NB4 (cell line): ENCODE results near the gene MBL2.

Experiments
- DNase-seq: peaks from one replicate; pipeline ENCODE4 v3.0.0; 2010; ENCODE audit warnings: low read depth
- H3K4me3 ChIP-seq: one replicate; pipeline ENCODE4 v1.5.1; 2011; ENCODE audit warnings: mild to moderate bottlenecking, low read depth, low read length, moderate library complexity
- CTCF ChIP-seq: IDR thresholded peaks from one replicate; pipeline ENCODE4 v1.5.1; 2012; ENCODE audit warnings: low read depth, low read length
- MAX ChIP-seq: IDR thresholded peaks from 2 replicates; pipeline ENCODE4 v1.6.1; 2011; ENCODE audit warnings: low read depth, low read length
- MYC ChIP-seq: IDR thresholded peaks from 2 replicates; pipeline ENCODE4 v1.6.1; 2011; ENCODE audit warnings: low read depth, low read length
- POLR2A ChIP-seq: IDR thresholded peaks from 2 replicates; pipeline ENCODE4 v1.6.1; 2011; ENCODE audit warnings: mild to moderate bottlenecking; ENCODE audit not compliant: insufficient read length; ENCODE audit errors: extremely low read depth

MBL2 gene

GRCh38 chr10:52783726-52784125, 11.1 kb upstream of the MBL2 start:
- no peak overlapping the region for H3K4me3 ChIP-seq
- DNase-seq, result no peak
- TF ChIP-seq POLR2A (no peak), MAX (no peak), MYC (no peak), CTCF (no peak)

- no peak for DNase-seq
- H3K4me3 ChIP-seq, result no peak overlapping the region
- TF ChIP-seq MYC (no peak), CTCF (no peak), POLR2A (no peak), MAX (no peak)
Observed at GRCh38 chr10:52782554-52782953, 10.0 kb upstream of the MBL2 start.

GRCh38 chr10:52780391-52781155, 8.0 kb upstream of the MBL2 start:
- H3K4me3 ChIP-seq, result no peak overlapping the region
- no peak for TF ChIP-seq POLR2A
- no peak for DNase-seq

GRCh38 chr10:52779541-52780390, 7.2 kb upstream of the MBL2 start:
- peak; percentile 97 for TF ChIP-seq CTCF
- 0 out of 2 replicates have a peak, but pooled peaks have one; percentile 5 for TF ChIP-seq MAX
- TF ChIP-seq POLR2A, result no peak
- no peak overlapping the region for H3K4me3 ChIP-seq
- DNase-seq, result peak; percentile 71

GRCh38 chr10:52778511-52779392, 6.2 kb upstream of the MBL2 start:
- DNase-seq, result peak; percentile 57
- TF ChIP-seq CTCF (peak; percentile 73), MAX (no peak), POLR2A (no peak), MYC (no peak)
- H3K4me3 ChIP-seq, result no peak overlapping the region

- H3K4me3 ChIP-seq, result no peak overlapping the region
- TF ChIP-seq MAX (no peak), MYC (no peak), POLR2A (no peak), CTCF (no peak)
- DNase-seq, result no peak
Observed at GRCh38 chr10:52777414-52777813, 4.8 kb upstream of the MBL2 start.
